H9 (cell line): ENCODE measurements around the gene FOXJ3. TPM values are rescaled to one million over a fixed set of nuclear protein-coding genes. Genes with fewer than 3 reads are reported as not detected.

ENCODE experiments used
- DNase-seq: peaks from one replicate; pipeline ENCODE4 v3.0.0-alpha.2; 2017
- H2AFZ ChIP-seq: one replicate; pipeline ENCODE4 v1.6.1; 2013; ENCODE audit warnings: mild to moderate bottlenecking, low read length, control low read depth, moderate library complexity
- H2AK5ac ChIP-seq: 2 replicates; pipeline ENCODE4 v1.6.1; 2013; ENCODE audit warnings: low read length, control low read depth, mixed read lengths; ENCODE audit not compliant: insufficient read length
- H2BK120ac ChIP-seq: one replicate; pipeline ENCODE4 v1.6.1; 2013; ENCODE audit warnings: low read depth, mild to moderate bottlenecking, low read length, control low read depth, inconsistent platforms; ENCODE audit not compliant: poor library complexity, severe bottlenecking
- H2BK12ac ChIP-seq: 2 replicates; pipeline ENCODE4 v1.6.1; 2013; ENCODE audit warnings: low read length, control low read depth, mixed read lengths, low read depth; ENCODE audit not compliant: insufficient read length
- H2BK15ac ChIP-seq: 2 replicates; pipeline ENCODE4 v1.6.1; 2013; ENCODE audit warnings: low read depth, low read length, control low read depth
- H2BK20ac ChIP-seq: one replicate; pipeline ENCODE4 v1.6.1; 2013; ENCODE audit warnings: low read depth, mild to moderate bottlenecking, low read length, control low read depth, inconsistent platforms; ENCODE audit not compliant: poor library complexity, severe bottlenecking
- H2BK5ac ChIP-seq: 2 replicates; pipeline ENCODE4 v1.6.1; 2013; ENCODE audit warnings: low read length, control low read depth, mixed read lengths; ENCODE audit not compliant: insufficient read length
- H3K14ac ChIP-seq: 2 replicates; pipeline ENCODE4 v1.6.1; 2013; ENCODE audit warnings: low read length, control low read depth; ENCODE audit not compliant: insufficient read depth
- H3K18ac ChIP-seq: 2 replicates; pipeline ENCODE4 v1.6.1; 2013; ENCODE audit warnings: low read depth, mild to moderate bottlenecking, mixed read lengths, low read length, control low read depth; ENCODE audit not compliant: insufficient read length
- H3K23ac ChIP-seq: 2 replicates; pipeline ENCODE4 v1.6.1; 2013; ENCODE audit warnings: low read length, control low read depth, mixed read lengths, low read depth; ENCODE audit not compliant: insufficient read length
- H3K23me2 ChIP-seq: 2 replicates; pipeline ENCODE4 v1.6.1; 2013; ENCODE audit warnings: low read depth, mild to moderate bottlenecking, mixed read lengths, low read length, control low read depth; ENCODE audit not compliant: insufficient read length, poor library complexity, severe bottlenecking
- H3K27ac ChIP-seq: 2 replicates; pipeline ENCODE4 v1.5.1; 2013; ENCODE audit warnings: low read length, control low read depth, mixed read lengths, low read depth; ENCODE audit not compliant: insufficient read length
- H3K27me3 ChIP-seq: 2 replicates; pipeline ENCODE4 v1.6.1; 2013; ENCODE audit warnings: low read length, control low read depth, inconsistent platforms; ENCODE audit not compliant: insufficient read depth
- H3K4ac ChIP-seq: 2 replicates; pipeline ENCODE4 v1.6.1; 2013; ENCODE audit warnings: low read depth, mild to moderate bottlenecking, control low read depth, inconsistent platforms, low read length, moderate library complexity
- H3K4me1 ChIP-seq: 2 replicates; pipeline ENCODE4 v1.6.1; 2013; ENCODE audit warnings: low read length, control low read depth, inconsistent platforms; ENCODE audit not compliant: insufficient read depth
- H3K4me2 ChIP-seq: 2 replicates; pipeline ENCODE4 v1.6.1; 2013; ENCODE audit warnings: low read length, control low read depth, mixed read lengths; ENCODE audit not compliant: insufficient read length, insufficient read depth
- H3K56ac ChIP-seq: 2 replicates; pipeline ENCODE4 v1.6.1; 2013; ENCODE audit warnings: low read depth, mild to moderate bottlenecking, mixed read lengths, low read length, control low read depth; ENCODE audit not compliant: insufficient read length
- H3K79me1 ChIP-seq: 2 replicates; pipeline ENCODE4 v1.6.1; 2013; ENCODE audit warnings: low read depth, mild to moderate bottlenecking, moderate library complexity, low read length, control low read depth, inconsistent platforms; ENCODE audit not compliant: insufficient read depth, poor library complexity, severe bottlenecking
- H3K79me2 ChIP-seq: 2 replicates; pipeline ENCODE4 v1.6.1; 2013; ENCODE audit warnings: low read length, control low read depth, inconsistent platforms; ENCODE audit not compliant: insufficient read depth
- H3K9ac ChIP-seq: 2 replicates; pipeline ENCODE4 v1.6.1; 2013; ENCODE audit warnings: low read length, control low read depth, mixed read lengths; ENCODE audit not compliant: insufficient read length; ENCODE audit errors: extremely low read depth
- H3K9me3 ChIP-seq: one replicate; pipeline ENCODE4 v1.6.1; 2013; ENCODE audit warnings: low read depth, low read length, inconsistent platforms; ENCODE audit not compliant: control insufficient read depth
- H3T11ph ChIP-seq: one replicate; pipeline ENCODE4 v1.6.1; 2013; ENCODE audit warnings: mild to moderate bottlenecking, low read length, control low read depth, inconsistent platforms
- H4K20me1 ChIP-seq: one replicate; pipeline ENCODE4 v1.6.1; 2013; ENCODE audit not compliant: control insufficient read depth, insufficient read length, insufficient read depth
- H4K5ac ChIP-seq: 2 replicates; pipeline ENCODE4 v1.6.1; 2013; ENCODE audit warnings: low read depth, mild to moderate bottlenecking, mixed read lengths, low read length, control low read depth; ENCODE audit not compliant: insufficient read length
- H4K8ac ChIP-seq: replicated peaks from 2 replicates; pipeline ENCODE4 v1.6.1; 2013; ENCODE audit warnings: low read length, control low read depth, mixed read lengths, low read depth; ENCODE audit not compliant: insufficient read length
- H4K91ac ChIP-seq: 2 replicates; pipeline ENCODE4 v1.6.1; 2013; ENCODE audit warnings: low read depth, mild to moderate bottlenecking, moderate library complexity, mixed read lengths, low read length, control low read depth; ENCODE audit not compliant: insufficient read length
- H3K27ac Mint-ChIP-seq, 3 experiments: 2 replicates in 2 of 3; 3 replicates in 1 of 3; pipeline ENCODE4 v1.8.0; 2020 to 2021; ENCODE audit warnings: mixed read lengths in 3 of 3, mild to moderate bottlenecking in 1 of 3, moderate library complexity in 1 of 3
- H3K27me3 Mint-ChIP-seq: 2 replicates; pipeline ENCODE4 v1.8.0; 2021; ENCODE audit warnings: low read depth, mild to moderate bottlenecking, moderate library complexity, mixed read lengths
- H3K36me3 Mint-ChIP-seq, 3 experiments: 2 replicates in 2 of 3; 3 replicates in 1 of 3; pipeline ENCODE4 v1.8.0; 2020 to 2021; ENCODE audit warnings: low read depth in 3 of 3, mixed read lengths in 3 of 3; ENCODE audit not compliant: insufficient read depth in 1 of 3
- H3K4me1 Mint-ChIP-seq, 2 experiments: 2 replicates each; pipeline ENCODE4 v1.8.0; 2020; ENCODE audit warnings: mixed read lengths in 2 of 2
- H3K4me3 Mint-ChIP-seq, 2 experiments: 2 replicates in 1 of 2; 3 replicates in 1 of 2; pipeline ENCODE4 v1.8.0; 2020 to 2021; ENCODE audit warnings: mild to moderate bottlenecking in 2 of 2, mixed read lengths in 2 of 2, moderate library complexity in 1 of 2
- H3K9me3 Mint-ChIP-seq, 2 experiments: 2 replicates in 1 of 2; 3 replicates in 1 of 2; pipeline ENCODE4 v1.8.0; 2020; ENCODE audit warnings: mild to moderate bottlenecking in 2 of 2, mixed read lengths in 2 of 2, moderate library complexity in 1 of 2
- CTCF ChIP-seq: fragments of 200-600 bp; sonication (generic); conservative IDR thresholded peaks from 3 replicates; pipeline ENCODE4 v1.8.0; 2021; ENCODE audit warnings: antibody characterized with exemption, mild to moderate bottlenecking
- WGBS: extraction: QIAGEN DNeasy Blood & Tissue Kit; methylation state at CpG from one replicate; pipeline ENCODE4 v1.1.7; 2013; ENCODE audit warnings: missing lambda C conversion rate, low lambda C conversion rate, mixed read lengths; ENCODE audit not compliant: insufficient read length; ENCODE audit errors: extremely low coverage; 5-methylcytosine and 5-hydroxymethylcytosine counted together
- total RNA-seq: library from RNA; stranded (reverse); gene quantifications from 2 replicates; pipeline ENCODE4 v1.2.1, GENCODE V29; 2021

FOXJ3 gene
- total RNA-seq, 1 experiment from 2014 or later: 49.9 TPM

- no peak overlapping the region for H3K9ac ChIP-seq
- H2AFZ ChIP-seq: no peak overlapping the region
- no peak overlapping the region for H3K4me3 Mint-ChIP-seq
- H4K8ac ChIP-seq: no peak overlapping the region
- no peak overlapping the region for H2BK15ac ChIP-seq
- H4K5ac ChIP-seq: no peak overlapping the region
- no peak overlapping the region for H2BK12ac ChIP-seq
- DNase-seq: no peak
- H3K27me3 Mint-ChIP-seq: no peaks in the 10 kb centered on the region
- H3K4me1 Mint-ChIP-seq: peaks cover 10 to 11% of the 10 kb centered on the region in 2 experiments
- H3K56ac ChIP-seq: no peak overlapping the region
- H3K79me2 ChIP-seq: no peaks in the 10 kb centered on the region
- peak overlapping the region in 1 of 3 experiments; percentile 19; a peak in 2 of 7 replicates for H3K27ac Mint-ChIP-seq
- H3K4me1 ChIP-seq: no peaks in the 10 kb centered on the region; the same call in 1 of the 2 replicates
- no CpG with 5 or more reads among the region's 17 CpGs for WGBS
- H3K14ac ChIP-seq: no peak overlapping the region
- H2BK5ac ChIP-seq: no peak overlapping the region
- H3K4me2 ChIP-seq: no peak overlapping the region
- no peak for TF ChIP-seq CTCF
- no peaks in the 10 kb centered on the region for H3K27me3 ChIP-seq
- no peaks in the 10 kb centered on the region; a peak in 1 of 7 replicates for H3K36me3 Mint-ChIP-seq
- H3K9me3 ChIP-seq: no peaks in the 10 kb centered on the region
- H3K27ac ChIP-seq: no peak overlapping the region
- H3K23me2 ChIP-seq: no peaks in the 10 kb centered on the region
- no peak overlapping the region for H2BK120ac ChIP-seq
- no peak overlapping the region for H3K4ac ChIP-seq
- H3K23ac ChIP-seq: no peak overlapping the region
- no peak overlapping the region for H3T11ph ChIP-seq
- H4K91ac ChIP-seq: no peak overlapping the region
- H2BK20ac ChIP-seq: no peak overlapping the region
- no peaks in the 10 kb centered on the region for H4K20me1 ChIP-seq
- H3K9me3 Mint-ChIP-seq: no peaks in the 10 kb centered on the region; a peak in 2 of 5 replicates
- H3K79me1 ChIP-seq: no peaks in the 10 kb centered on the region
- no peak overlapping the region for H3K18ac ChIP-seq
- H2AK5ac ChIP-seq: no peak overlapping the region
Measured at GRCh38 chr1:42170779-42171621, 164.0 kb downstream of the FOXJ3 start.
